Astrocyte (in vitro differentiated cells and primary cell): Measurements from ENCODE around the gene DOCK10. TPM values are rescaled to one million over a fixed set of nuclear protein-coding genes. Genes with fewer than 3 reads are reported as not detected.

Experiments
- DNase-seq: peaks from one replicate; pipeline ENCODE4 v3.0.0-alpha.2; 2010; ENCODE audit warnings: low read depth
- FAIRE-seq: peaks from 2 replicates; lab custom pipeline; 2011; peaks lifted over from hg19 to GRCh38; lab: Jason Lieb, UNC
- H2AFZ ChIP-seq: 2 replicates; pipeline ENCODE4 v1.6.0; 2012; ENCODE audit warnings: low read depth, low read length, inconsistent platforms
- H3K27ac ChIP-seq: 2 replicates; pipeline ENCODE4 v1.5.1; 2011; ENCODE audit warnings: low read depth, low read length, inconsistent platforms
- H3K27me3 ChIP-seq: 2 replicates; pipeline ENCODE4 v1.6.0; 2011; ENCODE audit warnings: low read length, inconsistent platforms; ENCODE audit not compliant: insufficient read depth
- H3K36me3 ChIP-seq: 2 replicates; pipeline ENCODE4 v1.5.1; 2011; ENCODE audit warnings: low read length, inconsistent platforms; ENCODE audit not compliant: insufficient read depth
- H3K4me1 ChIP-seq: 2 replicates; pipeline ENCODE4 v1.5.1; 2011; ENCODE audit warnings: low read length, inconsistent platforms; ENCODE audit not compliant: insufficient read depth
- H3K4me2 ChIP-seq: 2 replicates; pipeline ENCODE4 v1.6.0; 2012; ENCODE audit warnings: low read length, inconsistent platforms
- H3K4me3 ChIP-seq: 2 replicates; pipeline ENCODE4 v1.5.1; 2011; ENCODE audit warnings: low read depth, mild to moderate bottlenecking, low read length, inconsistent platforms; ENCODE audit not compliant: insufficient read depth
- H3K79me2 ChIP-seq: 2 replicates; pipeline ENCODE4 v1.6.0; 2012; ENCODE audit warnings: mild to moderate bottlenecking, low read length, inconsistent platforms; ENCODE audit not compliant: insufficient read depth
- H3K9ac ChIP-seq: 2 replicates; pipeline ENCODE4 v1.6.0; 2012; ENCODE audit warnings: mild to moderate bottlenecking, low read length, inconsistent platforms
- H3K9me3 ChIP-seq: 2 replicates; pipeline ENCODE4 v1.5.1; 2012; ENCODE audit warnings: low read depth, mild to moderate bottlenecking, low read length, inconsistent platforms; ENCODE audit not compliant: insufficient read depth
- H4K20me1 ChIP-seq: 2 replicates; pipeline ENCODE4 v1.6.0; 2012; ENCODE audit warnings: low read length, inconsistent platforms; ENCODE audit not compliant: insufficient read depth
- H3K27ac Mint-ChIP-seq: one replicate; pipeline ENCODE4 v1.8.0; 2021; ENCODE audit warnings: mild to moderate bottlenecking, mixed read lengths; ENCODE audit not compliant: unreplicated experiment
- H3K27me3 Mint-ChIP-seq: one replicate; pipeline ENCODE4 v1.8.0; 2021; ENCODE audit warnings: low read depth, mixed read lengths; ENCODE audit not compliant: unreplicated experiment
- H3K36me3 Mint-ChIP-seq: one replicate; pipeline ENCODE4 v1.8.0; 2021; ENCODE audit warnings: low read depth, mixed read lengths; ENCODE audit not compliant: unreplicated experiment
- H3K4me1 Mint-ChIP-seq: one replicate; pipeline ENCODE4 v1.8.0; 2021; ENCODE audit warnings: low read depth, mixed read lengths; ENCODE audit not compliant: unreplicated experiment
- H3K4me3 Mint-ChIP-seq: one replicate; pipeline ENCODE4 v1.8.0; 2021; ENCODE audit warnings: mild to moderate bottlenecking, moderate library complexity, mixed read lengths; ENCODE audit not compliant: unreplicated experiment
- H3K9me3 Mint-ChIP-seq: one replicate; pipeline ENCODE4 v1.8.0; 2021; ENCODE audit warnings: mild to moderate bottlenecking, mixed read lengths; ENCODE audit not compliant: unreplicated experiment
- CTCF ChIP-seq: IDR thresholded peaks from 2 replicates; pipeline ENCODE4 v1.5.1; 2011; ENCODE audit warnings: low read depth, mild to moderate bottlenecking, inconsistent platforms, low read length, moderate library complexity; ENCODE audit not compliant: insufficient read depth
- EZH2 ChIP-seq: IDR thresholded peaks from 2 replicates; pipeline ENCODE4 v1.6.1; 2012; ENCODE audit warnings: mild to moderate bottlenecking, low read length, inconsistent platforms; ENCODE audit not compliant: insufficient read depth
- total RNA-seq: library from RNA; stranded (reverse); gene quantifications from 2 replicates; pipeline ENCODE4 v1.2.1, GENCODE V29; 2021

Gene DOCK10
- total RNA-seq, 1 donor from 2014 or later: 7.7 TPM

GRCh38 chr2:224798180-224798579 is 244.1 kb downstream of the DOCK10 start:
- Histone ChIP-seq H3K4me3 (no peak overlapping the region), H2AFZ (no peak overlapping the region), H3K36me3 (peaks cover 40% of the 10 kb centered on the region), H3K4me2 (no peak overlapping the region), H3K9me3 (no peaks in the 10 kb centered on the region), H3K9ac (no peak overlapping the region), H4K20me1 (no peaks in the 10 kb centered on the region), H3K4me1 (peaks cover 5% of the 10 kb centered on the region), H3K27me3 (no peaks in the 10 kb centered on the region), H3K27ac (no peak overlapping the region), H3K79me2 (no peaks in the 10 kb centered on the region)
- TF ChIP-seq CTCF (no peak), EZH2 (no peak)
- no peak for DNase-seq
- no peaks in the 10 kb centered on the region for H3K27me3 Mint-ChIP-seq
- peaks cover 15% of the 10 kb centered on the region for H3K4me1 Mint-ChIP-seq
- peaks cover 2% of the 10 kb centered on the region for H3K36me3 Mint-ChIP-seq
- H3K27ac Mint-ChIP-seq: no peak overlapping the region
- no peak overlapping the region for H3K4me3 Mint-ChIP-seq
- no peak for FAIRE-seq
- no peaks in the 10 kb centered on the region for H3K9me3 Mint-ChIP-seq

- no peaks in the 10 kb centered on the region for H3K9me3 ChIP-seq
- H3K36me3 ChIP-seq: peaks cover 45% of the 10 kb centered on the region
- H3K9ac ChIP-seq: no peak overlapping the region
- DNase-seq (no peak), FAIRE-seq (no peak)
- Mint-ChIP-seq H3K9me3 (no peaks in the 10 kb centered on the region), H3K27ac (no peak overlapping the region), H3K4me3 (no peak overlapping the region), H3K4me1 (peaks cover 4% of the 10 kb centered on the region), H3K27me3 (no peaks in the 10 kb centered on the region), H3K36me3 (peaks cover 1% of the 10 kb centered on the region)
- H3K79me2 ChIP-seq: no peaks in the 10 kb centered on the region
- H4K20me1 ChIP-seq: no peaks in the 10 kb centered on the region
- no peak overlapping the region for H2AFZ ChIP-seq
- no peak overlapping the region for H3K27ac ChIP-seq
- no peak overlapping the region for H3K4me2 ChIP-seq
- no peaks in the 10 kb centered on the region for H3K27me3 ChIP-seq
- TF ChIP-seq CTCF (no peak), EZH2 (no peak)
- no peaks in the 10 kb centered on the region for H3K4me1 ChIP-seq
- no peak overlapping the region for H3K4me3 ChIP-seq
Observed at GRCh38 chr2:224796695-224797305, 245.5 kb downstream of the DOCK10 start.

- no peak for TF ChIP-seq EZH2
- no peak for TF ChIP-seq CTCF
- no peak overlapping the region for H3K27ac Mint-ChIP-seq
- FAIRE-seq: peak; percentile 65
Observed at GRCh38 chr2:224793946-224794345, 248.3 kb downstream of the DOCK10 start.

More at GRCh38 chr2:224793946-224794345, 248.3 kb downstream of the DOCK10 start:
- Histone ChIP-seq H3K27ac (no peak overlapping the region), H3K9ac (no peak overlapping the region), H3K9me3 (no peaks in the 10 kb centered on the region), H3K4me2 (no peak overlapping the region), H3K36me3 (peaks cover 40% of the 10 kb centered on the region), H3K79me2 (no peaks in the 10 kb centered on the region), H3K27me3 (no peaks in the 10 kb centered on the region), H3K4me1 (no peaks in the 10 kb centered on the region), H3K4me3 (no peak overlapping the region), H2AFZ (no peak overlapping the region), H4K20me1 (no peaks in the 10 kb centered on the region)
- no peak overlapping the region for H3K4me3 Mint-ChIP-seq
- no peak for DNase-seq
- H3K4me1 Mint-ChIP-seq: no peaks in the 10 kb centered on the region
- H3K9me3 Mint-ChIP-seq: no peaks in the 10 kb centered on the region
- no peaks in the 10 kb centered on the region for H3K36me3 Mint-ChIP-seq
- H3K27me3 Mint-ChIP-seq: no peaks in the 10 kb centered on the region
